Kidney (tissue), 14 donors: Measurements from ENCODE around the gene FBXL19. TPM values are rescaled to one million over a fixed set of nuclear protein-coding genes. Genes with fewer than 3 reads are reported as not detected.
A peak's percentile ranks its signal among the peaks of the same experiment; 100 is the strongest.

Experiments
- DNase-seq, 5 donors: peaks; one replicate each; pipeline ENCODE4 v3.0.0-alpha.2; 2013 to 2020
- FAIRE-seq: peaks from 2 replicates; lab custom pipeline; 2012; peaks lifted over from hg19 to GRCh38; lab: Jason Lieb, UNC
- H3K27ac ChIP-seq, 2 donors: one replicate each; pipeline ENCODE4 v1.7.0; 2013; ENCODE audit warnings: low read depth in 2 of 2, low read length in 2 of 2, inconsistent platforms in 1 of 2
- H3K27me3 ChIP-seq: one replicate; pipeline ENCODE4 v1.7.1; 2013; ENCODE audit warnings: low read length, inconsistent platforms; ENCODE audit not compliant: control insufficient read depth, insufficient read depth
- H3K36me3 ChIP-seq, 3 donors: one replicate each; pipeline versions ENCODE4 v1.7.0 to v1.7.1; 2013; ENCODE audit warnings: low read length in 3 of 3, control low read depth in 1 of 3, inconsistent platforms in 1 of 3; ENCODE audit not compliant: insufficient read depth in 3 of 3, control insufficient read depth in 2 of 3
- H3K4me1 ChIP-seq, 3 donors: one replicate each; pipeline versions ENCODE4 v1.7.0 to v1.7.1; 2013; ENCODE audit warnings: low read length in 3 of 3, inconsistent platforms in 1 of 3, low read depth in 1 of 3; ENCODE audit not compliant: control insufficient read depth in 2 of 3, insufficient read depth in 2 of 3
- H3K4me3 ChIP-seq, 3 donors: one replicate each; pipeline versions ENCODE4 v1.7.0 to v1.8.1; 2013; ENCODE audit warnings: low read length in 3 of 3, control low read depth in 1 of 3, inconsistent platforms in 1 of 3
- H3K9ac ChIP-seq, 3 donors: one replicate each; pipeline versions ENCODE4 v1.7.0 to v1.7.1; 2013; ENCODE audit warnings: low read length in 3 of 3, control low read depth in 1 of 3, inconsistent platforms in 1 of 3
- H3K9me3 ChIP-seq, 3 donors: one replicate each; pipeline versions ENCODE4 v1.7.0 to v1.7.1; 2013; ENCODE audit warnings: low read length in 3 of 3, control low read depth in 1 of 3, inconsistent platforms in 1 of 3; ENCODE audit not compliant: control insufficient read depth in 2 of 3, insufficient read depth in 1 of 3
- CTCF ChIP-seq: IDR thresholded peaks from 3 replicates; pipeline ENCODE4 v1.5.1; 2012; ENCODE audit warnings: mild to moderate bottlenecking, moderate library complexity, borderline replicate concordance; ENCODE audit not compliant: insufficient read depth; ENCODE audit errors: extremely low read depth
- intact Hi-C: fragments of 100-400 bp; cut with DNase I; formaldehyde crosslinking; loops from one replicate; pipeline ENCODE4 v1.11.1; 2022
- polyA plus RNA-seq: library from polyadenylated mRNA; stranded (reverse); fragments of 350-450 nt; fragmentation: Illumina TruSeq; extraction: RNeasy Lipid Tissue Mini Kit (QIAGEN cat#74804); gene quantifications from one replicate; pipeline ENCODE4 v1.2.3, GENCODE V29; 2014; ENCODE audit warnings: low read depth, low replicate concordance; ENCODE audit not compliant: insufficient read depth
- total RNA-seq: library from RNA; stranded (reverse); fragmentation: NEBNext Ultra II Directional; extraction: Animal tissue kit (Norgen Biotek cat#: 25700); gene quantifications from one replicate; pipeline ENCODE4 v1.2.1, GENCODE V29; 2021
- donor health status: control.
- donor health status: control.
- donor health status: control.
- donor health status: control.
- donor health status: control.
- donor health status: DM: yes; HTN: yes; CAD: no.
- donor health status: Normal renal cell carcinoma (clear cell type).

Gene FBXL19
- total and polyA plus RNA-seq, 2 donors from 2014 or later = 7.4 to 18.9 TPM

GRCh38 chr16:30986129-30986991 lies 63.0 kb downstream of the FBXL19 start:
- Histone ChIP-seq H3K9ac (peak overlapping the region in 1 of 3 donors; percentile 73), H3K27ac (no peak overlapping the region), H3K4me3 (peak overlapping the region in 1 of 3 donors; percentile 63), H3K36me3 (peaks cover 0 to 12% (median 0%) of the 10 kb centered on the region in 3 donors), H3K4me1 (peaks cover 0 to 9% (median 5%) of the 10 kb centered on the region in 3 donors), H3K9me3 (no peaks in the 10 kb centered on the region), H3K27me3 (no peaks in the 10 kb centered on the region)
- DNase-seq (peak in 1 of 5 donors; percentile 67), FAIRE-seq (no peak)
- intact Hi-C loops = loop anchor here (10.0 kb wide), 1 partner anchor 458 kb away; the partner anchor contains the start of gene ZNF843
- TF ChIP-seq CTCF = no peak

- Histone ChIP-seq H3K27ac (no peak overlapping the region), H3K27me3 (no peaks in the 10 kb centered on the region), H3K9me3 (no peaks in the 10 kb centered on the region), H3K36me3 (peaks cover 0 to 11% (median 0%) of the 10 kb centered on the region in 3 donors), H3K9ac (no peak overlapping the region), H3K4me1 (peaks cover 0 to 9% (median 5%) of the 10 kb centered on the region in 3 donors), H3K4me3 (no peak overlapping the region)
- DNase-seq = no peak
- no peak for FAIRE-seq
- no peak for TF ChIP-seq CTCF
- intact Hi-C loops = loop anchor here (10.0 kb wide), 1 partner anchor 457 kb away; the partner anchor contains the start of gene ZNF843
Measured at GRCh38 chr16:30987581-30988190, 64.3 kb downstream of the FBXL19 start.

- no peaks in the 10 kb centered on the region for H3K27me3 ChIP-seq
- peaks cover 0 to 2% (median 0%) of the 10 kb centered on the region in 3 donors for H3K36me3 ChIP-seq
- H3K9me3 ChIP-seq = no peaks in the 10 kb centered on the region
- DNase-seq (no peak), FAIRE-seq (no peak)
- peaks cover 0 to 9% (median 5%) of the 10 kb centered on the region in 3 donors for H3K4me1 ChIP-seq
- no peak overlapping the region for H3K27ac ChIP-seq
- TF ChIP-seq CTCF = no peak
- intact Hi-C loops = loop anchor here (10.0 kb wide), 1 partner anchor 455 kb away; the partner anchor contains the start of gene ZNF843
- no peak overlapping the region for H3K9ac ChIP-seq
- no peak overlapping the region for H3K4me3 ChIP-seq
Measured at GRCh38 chr16:30989469-30990047, 66.2 kb downstream of the FBXL19 start.
